ENCODE data around the gene ROR2. TPM values are rescaled to one million over a fixed set of nuclear protein-coding genes. Genes with fewer than 3 reads are reported as not detected.

Gene ROR2
- total RNA-seq, 1 donor: 3.0 TPM

GRCh38 chr9:91776409-91777291, 173.4 kb downstream of the ROR2 start:
- no peak overlapping the region for H3K4me3 ChIP-seq (ENCODE audit: low read depth, low read length)
- DNase-seq (ENCODE audit: low read depth): peak; percentile 92
- TF ChIP-seq, protein P1, sequence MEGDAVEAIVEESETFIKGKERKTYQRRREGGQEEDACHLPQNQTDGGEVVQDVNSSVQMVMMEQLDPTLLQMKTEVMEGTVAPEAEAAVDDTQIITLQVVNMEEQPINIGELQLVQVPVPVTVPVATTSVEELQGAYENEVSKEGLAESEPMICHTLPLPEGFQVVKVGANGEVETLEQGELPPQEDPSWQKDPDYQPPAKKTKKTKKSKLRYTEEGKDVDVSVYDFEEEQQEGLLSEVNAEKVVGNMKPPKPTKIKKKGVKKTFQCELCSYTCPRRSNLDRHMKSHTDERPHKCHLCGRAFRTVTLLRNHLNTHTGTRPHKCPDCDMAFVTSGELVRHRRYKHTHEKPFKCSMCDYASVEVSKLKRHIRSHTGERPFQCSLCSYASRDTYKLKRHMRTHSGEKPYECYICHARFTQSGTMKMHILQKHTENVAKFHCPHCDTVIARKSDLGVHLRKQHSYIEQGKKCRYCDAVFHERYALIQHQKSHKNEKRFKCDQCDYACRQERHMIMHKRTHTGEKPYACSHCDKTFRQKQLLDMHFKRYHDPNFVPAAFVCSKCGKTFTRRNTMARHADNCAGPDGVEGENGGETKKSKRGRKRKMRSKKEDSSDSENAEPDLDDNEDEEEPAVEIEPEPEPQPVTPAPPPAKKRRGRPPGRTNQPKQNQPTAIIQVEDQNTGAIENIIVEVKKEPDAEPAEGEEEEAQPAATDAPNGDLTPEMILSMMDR (IDR thresholded peaks at IDR 0.05; ENCODE audit: insufficient read depth, low read depth, low read length): no peak

GRCh38 chr9:91775708-91776028, 174.4 kb downstream of the ROR2 start:
- H3K4me3 ChIP-seq (ENCODE audit: low read depth, low read length): no peak overlapping the region
- no peak for DNase-seq (ENCODE audit: low read depth)
- TF ChIP-seq, protein P1 (IDR thresholded peaks at IDR 0.05; ENCODE audit: insufficient read depth, low read depth, low read length): no peak

DNA sequence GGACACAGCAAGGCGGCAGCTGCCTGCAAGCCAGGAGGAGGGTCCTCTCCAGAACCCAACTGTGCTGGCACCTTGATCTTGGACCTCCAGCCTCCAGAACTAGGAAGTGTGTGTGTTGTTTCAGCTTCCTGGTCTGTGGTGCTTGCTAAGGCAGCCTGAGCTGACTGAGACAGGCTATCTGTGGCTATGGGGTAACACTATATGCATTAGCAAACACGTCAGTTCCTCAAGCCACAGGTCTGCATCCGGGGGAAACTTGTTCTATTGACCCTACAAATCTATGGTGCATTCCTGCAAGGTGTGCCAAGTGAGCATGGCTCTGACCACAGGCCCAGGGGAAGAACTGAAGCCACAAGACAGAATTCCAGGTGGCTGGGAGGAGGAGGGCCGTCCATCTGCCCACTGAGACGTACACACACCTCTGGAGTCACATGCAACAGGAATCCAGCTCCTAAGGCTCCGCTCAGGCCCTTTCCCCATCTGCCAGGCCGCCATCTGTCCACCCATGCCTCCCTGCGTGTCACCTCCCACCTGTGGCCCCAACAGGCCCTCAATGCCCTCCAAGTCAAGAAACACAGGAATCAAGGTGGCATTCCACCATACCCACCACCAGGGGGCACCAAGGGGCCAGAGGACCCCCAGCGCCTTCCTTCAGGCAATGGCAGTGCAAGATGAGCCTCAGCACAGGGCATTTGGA, 174.9 kb downstream of the ROR2 start:
- no peak overlapping the region for H3K4me3 ChIP-seq (ENCODE audit: low read depth, low read length)
- DNase-seq (ENCODE audit: low read depth): peak; percentile 70
- TF ChIP-seq, protein P1 (IDR thresholded peaks at IDR 0.05; ENCODE audit: insufficient read depth, low read depth, low read length): peak; percentile 91

- no peak overlapping the region for H3K4me3 ChIP-seq (ENCODE audit: low read depth, low read length)
- TF ChIP-seq, protein P1 (IDR thresholded peaks at IDR 0.05; ENCODE audit: insufficient read depth, low read depth, low read length): no peak
- peak; percentile 84 for DNase-seq (ENCODE audit: low read depth)
Measured at GRCh38 chr9:91773156-91773555, 176.9 kb downstream of the ROR2 start.

DNA sequence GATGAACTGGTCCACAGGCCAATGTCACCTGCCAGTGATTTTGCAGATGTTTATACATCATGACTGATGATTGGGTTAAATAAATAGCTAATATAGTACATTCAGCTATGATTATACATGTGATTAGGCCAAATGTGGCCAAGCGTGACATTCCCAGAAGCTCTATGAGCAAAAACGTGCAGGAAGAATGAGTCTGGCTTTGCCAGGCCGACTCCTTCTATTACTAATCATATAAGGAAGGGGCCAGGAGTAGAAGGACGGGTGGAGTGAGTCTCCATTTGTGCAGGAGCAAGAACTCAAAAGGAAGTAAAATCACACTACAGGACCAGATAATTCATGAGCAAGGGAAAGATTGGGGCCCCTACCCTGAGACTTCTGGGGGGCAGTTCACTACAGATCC, 178.2 kb downstream of the ROR2 start:
- no peak for DNase-seq (ENCODE audit: low read depth)
- H3K4me3 ChIP-seq (ENCODE audit: low read depth, low read length): no peak overlapping the region
- TF ChIP-seq, protein P1 (IDR thresholded peaks at IDR 0.05; ENCODE audit: insufficient read depth, low read depth, low read length): no peak

DNA sequence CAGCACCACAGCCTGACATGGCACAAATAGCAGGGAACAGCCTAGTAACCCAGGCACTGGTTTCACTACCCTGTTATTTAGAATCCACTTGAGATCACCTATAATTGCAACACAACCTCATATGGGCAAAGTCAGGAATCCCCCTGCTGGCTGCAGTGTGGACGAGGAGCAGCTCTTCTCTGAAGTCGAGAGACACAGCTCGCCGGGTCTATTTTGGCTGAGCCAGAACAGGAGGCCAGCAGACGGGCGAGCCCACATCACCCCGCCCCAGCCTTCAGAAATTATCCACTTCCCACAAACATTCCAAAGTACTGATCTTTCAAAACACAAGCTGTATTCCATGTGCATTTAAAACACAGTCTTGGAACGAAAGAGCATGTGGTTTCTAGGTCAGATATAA, 179.0 kb downstream of the ROR2 start:
- TF ChIP-seq, protein P1 (IDR thresholded peaks at IDR 0.05; ENCODE audit: insufficient read depth, low read depth, low read length): peak; percentile 67
- no peak overlapping the region for H3K4me3 ChIP-seq (ENCODE audit: low read depth, low read length)
- peak; percentile 99 for DNase-seq (ENCODE audit: low read depth)

All from fibroblast of villous mesenchyme (primary cell).